OCI-LY1 (cell line): Measurements from ENCODE around the gene SEMA5A.

ENCODE experiments used
- EZH2 ChIP-seq: fragments of 200-600 bp; sonication (generic), shearing (Covaris generic); IDR thresholded peaks from 2 replicates; pipeline ENCODE4 v1.8.0; 2017; ENCODE audit warnings: borderline replicate concordance, mixed run types, mild to moderate bottlenecking, antibody characterized with exemption, low read length, moderate library complexity, mixed read lengths
- TF ChIP-seq, protein P1 (sequence below): fragments of 200-600 bp; sonication (generic), shearing (Covaris generic); IDR thresholded peaks from 2 replicates; pipeline ENCODE4 v1.5.1; 2017; ENCODE audit warnings: mild to moderate bottlenecking, antibody characterized with exemption, low read length, moderate library complexity, mixed read lengths

DNA sequence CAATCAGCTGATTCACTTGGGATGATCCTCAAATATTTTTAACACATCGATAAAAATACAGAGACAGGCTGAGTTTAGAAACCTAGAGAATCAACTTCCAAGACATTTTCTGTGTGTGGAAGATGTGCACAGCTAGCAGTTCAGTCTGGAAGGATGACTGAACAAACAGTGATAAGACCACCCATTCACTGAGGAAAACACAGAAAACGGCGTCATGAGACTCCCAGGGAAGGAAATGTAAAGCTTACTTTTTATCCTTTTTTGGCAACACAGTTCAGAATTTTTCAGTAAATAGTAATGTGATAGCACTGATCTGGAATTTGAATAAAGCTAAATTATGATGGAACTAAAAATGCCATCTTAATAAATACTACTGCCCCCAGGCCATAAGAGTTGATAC is 277.6 kb downstream of the SEMA5A start:
- TF ChIP-seq, protein P1, sequence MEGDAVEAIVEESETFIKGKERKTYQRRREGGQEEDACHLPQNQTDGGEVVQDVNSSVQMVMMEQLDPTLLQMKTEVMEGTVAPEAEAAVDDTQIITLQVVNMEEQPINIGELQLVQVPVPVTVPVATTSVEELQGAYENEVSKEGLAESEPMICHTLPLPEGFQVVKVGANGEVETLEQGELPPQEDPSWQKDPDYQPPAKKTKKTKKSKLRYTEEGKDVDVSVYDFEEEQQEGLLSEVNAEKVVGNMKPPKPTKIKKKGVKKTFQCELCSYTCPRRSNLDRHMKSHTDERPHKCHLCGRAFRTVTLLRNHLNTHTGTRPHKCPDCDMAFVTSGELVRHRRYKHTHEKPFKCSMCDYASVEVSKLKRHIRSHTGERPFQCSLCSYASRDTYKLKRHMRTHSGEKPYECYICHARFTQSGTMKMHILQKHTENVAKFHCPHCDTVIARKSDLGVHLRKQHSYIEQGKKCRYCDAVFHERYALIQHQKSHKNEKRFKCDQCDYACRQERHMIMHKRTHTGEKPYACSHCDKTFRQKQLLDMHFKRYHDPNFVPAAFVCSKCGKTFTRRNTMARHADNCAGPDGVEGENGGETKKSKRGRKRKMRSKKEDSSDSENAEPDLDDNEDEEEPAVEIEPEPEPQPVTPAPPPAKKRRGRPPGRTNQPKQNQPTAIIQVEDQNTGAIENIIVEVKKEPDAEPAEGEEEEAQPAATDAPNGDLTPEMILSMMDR: no peak
- TF ChIP-seq EZH2: no peak
